Testis (tissue), 3 donors: ENCODE data around the gene BCAT1. TPM values are rescaled to one million over a fixed set of nuclear protein-coding genes. Genes with fewer than 3 reads are reported as not detected.

Source experiments
- DNase-seq: peaks from one replicate; pipeline ENCODE4 v3.0.0-alpha.2; 2019
- H3K27ac ChIP-seq, 2 donors: fragments of 200-600 bp; sonication (generic); one replicate each; pipeline ENCODE4 v1.5.1; 2019
- H3K27me3 ChIP-seq: fragments of 200-600 bp; sonication (generic); one replicate; pipeline ENCODE4 v1.5.1; 2019
- H3K36me3 ChIP-seq: fragments of 200-600 bp; sonication (generic); one replicate; pipeline ENCODE4 v1.5.1; 2017; ENCODE audit warnings: low read depth; ENCODE audit errors: missing control alignments
- H3K4me1 ChIP-seq: fragments of 200-600 bp; sonication (generic); one replicate; pipeline ENCODE4 v1.5.1; 2019
- H3K4me3 ChIP-seq, 2 donors: fragments of 200-600 bp; sonication (generic); one replicate each; pipeline ENCODE4 v1.5.1; 2017 to 2019
- H3K9me3 ChIP-seq: fragments of 200-600 bp; sonication (generic); one replicate; pipeline ENCODE4 v1.5.1; 2017
- CTCF ChIP-seq, 3 experiments: fragments of 450-650 bp in 2 of 3; fragments of 200-600 bp in 1 of 3; sonication (generic) in 1 of 3; IDR thresholded peaks; one replicate each; pipeline ENCODE4 v1.5.1; 2016 to 2019; ENCODE audit warnings: antibody characterized with exemption in 3 of 3, mild to moderate bottlenecking in 2 of 3, moderate library complexity in 1 of 3
- POLR2A ChIP-seq: fragments of 450-650 bp; IDR thresholded peaks from one replicate; pipeline ENCODE4 v1.6.1; 2017; ENCODE audit warnings: antibody characterized with exemption, mild to moderate bottlenecking, moderate library complexity
- WGBS, 2 donors: methylation state at CpG; one replicate each; pipeline ENCODE4 v1.1.5; 2018; 5-methylcytosine and 5-hydroxymethylcytosine counted together
- intact Hi-C: fragments of 100-400 bp; cut with DNase I; formaldehyde crosslinking; loops from one replicate; pipeline ENCODE4 v1.15.1; 2023; ENCODE audit warnings: low total_unique reads
- polyA plus RNA-seq: library from polyadenylated mRNA; stranded (reverse); fragments of 350-450 nt; fragmentation: Illumina TruSeq; extraction: RNeasy Lipid Tissue Mini Kit (QIAGEN cat#74804); gene quantifications from one replicate; pipeline ENCODE4 v1.2.3, GENCODE V29; 2014; ENCODE audit warnings: low read depth, low replicate concordance; ENCODE audit not compliant: insufficient read depth
- total RNA-seq, 2 donors: library from RNA; depleted of rRNA; stranded (reverse); fragments of >200 nt; gene quantifications; one replicate each; pipeline ENCODE4 v1.2.3, GENCODE V29; 2016

The BCAT1 gene
- total and polyA plus RNA-seq, 3 donors from 2014 or later, result 30.8 to 44.2 (median 34.7) TPM

- no peak overlapping the region for H3K4me3 ChIP-seq
- no peaks in the 10 kb centered on the region for H3K4me1 ChIP-seq
- intact Hi-C loops, result no loop called here
- 74 to 81% methylated on average over 2 of the region's 2 CpGs for WGBS, 2 donors
- H3K27me3 ChIP-seq, result no peaks in the 10 kb centered on the region
- DNase-seq, result no peak
- TF ChIP-seq POLR2A (no peak), CTCF (IDR thresholded peaks at IDR 0.05) (no peak)
- no peak overlapping the region for H3K27ac ChIP-seq
- no peaks in the 10 kb centered on the region for H3K36me3 ChIP-seq
- no peaks in the 10 kb centered on the region for H3K9me3 ChIP-seq
Measured at GRCh38 chr12:24791622-24792021, 157.3 kb downstream of the BCAT1 start.

GRCh38 chr12:24788886-24789285 is 160.0 kb downstream of the BCAT1 start:
- H3K4me3 ChIP-seq, result no peak overlapping the region
- H3K4me1 ChIP-seq, result no peaks in the 10 kb centered on the region
- no peaks in the 10 kb centered on the region for H3K9me3 ChIP-seq
- TF ChIP-seq POLR2A, result no peak
- no peak for TF ChIP-seq CTCF (IDR thresholded peaks at IDR 0.05)
- intact Hi-C loops, result no loop called here
- H3K27me3 ChIP-seq, result no peaks in the 10 kb centered on the region
- no peak overlapping the region for H3K27ac ChIP-seq
- no peaks in the 10 kb centered on the region for H3K36me3 ChIP-seq
- DNase-seq, result no peak
- WGBS, 2 donors, result 76 to 95% methylated on average over 3 of the region's 3 CpGs

GRCh38 chr12:24780697-24781368 is 168.1 kb downstream of the BCAT1 start:
- H3K27me3 ChIP-seq, result no peaks in the 10 kb centered on the region
- intact Hi-C loops, result no loop called here
- no peak for DNase-seq
- 65% methylated on average over 5 of the region's 5 CpGs for WGBS, 2 donors
- no peak overlapping the region for H3K27ac ChIP-seq
- no peaks in the 10 kb centered on the region for H3K9me3 ChIP-seq
- TF ChIP-seq POLR2A (no peak), CTCF (IDR thresholded peaks at IDR 0.05) (no peak)
- H3K4me1 ChIP-seq, result no peaks in the 10 kb centered on the region
- H3K4me3 ChIP-seq, result no peak overlapping the region
- H3K36me3 ChIP-seq, result no peaks in the 10 kb centered on the region

- no peak for DNase-seq
- Histone ChIP-seq H3K4me1 (no peaks in the 10 kb centered on the region), H3K9me3 (no peaks in the 10 kb centered on the region), H3K27ac (no peak overlapping the region), H3K27me3 (no peaks in the 10 kb centered on the region), H3K4me3 (no peak overlapping the region), H3K36me3 (no peaks in the 10 kb centered on the region)
- 55 to 62% methylated on average over 4 of the region's 4 CpGs for WGBS, 2 donors
- intact Hi-C loops, result no loop called here
- TF ChIP-seq CTCF (IDR thresholded peaks at IDR 0.05) (peak in 1 of 3 experiments; percentile 36), POLR2A (no peak)
Measured at GRCh38 chr12:24778486-24779304, 170.2 kb downstream of the BCAT1 start.
